Islet of Langerhans (tissue), 1 donor: Measurements from ENCODE around the gene P2RX7.
"Not testable (repeated sequence)": the region's sequence is repeated elsewhere in the genome, so short reads cannot be mapped to it uniquely, and the experiment has no call there.

Experiments
- FAIRE-seq: peaks from one replicate; lab custom pipeline; 2011; peaks lifted over from hg19 to GRCh38; lab: Jason Lieb, UNC

P2RX7 gene

DNA sequence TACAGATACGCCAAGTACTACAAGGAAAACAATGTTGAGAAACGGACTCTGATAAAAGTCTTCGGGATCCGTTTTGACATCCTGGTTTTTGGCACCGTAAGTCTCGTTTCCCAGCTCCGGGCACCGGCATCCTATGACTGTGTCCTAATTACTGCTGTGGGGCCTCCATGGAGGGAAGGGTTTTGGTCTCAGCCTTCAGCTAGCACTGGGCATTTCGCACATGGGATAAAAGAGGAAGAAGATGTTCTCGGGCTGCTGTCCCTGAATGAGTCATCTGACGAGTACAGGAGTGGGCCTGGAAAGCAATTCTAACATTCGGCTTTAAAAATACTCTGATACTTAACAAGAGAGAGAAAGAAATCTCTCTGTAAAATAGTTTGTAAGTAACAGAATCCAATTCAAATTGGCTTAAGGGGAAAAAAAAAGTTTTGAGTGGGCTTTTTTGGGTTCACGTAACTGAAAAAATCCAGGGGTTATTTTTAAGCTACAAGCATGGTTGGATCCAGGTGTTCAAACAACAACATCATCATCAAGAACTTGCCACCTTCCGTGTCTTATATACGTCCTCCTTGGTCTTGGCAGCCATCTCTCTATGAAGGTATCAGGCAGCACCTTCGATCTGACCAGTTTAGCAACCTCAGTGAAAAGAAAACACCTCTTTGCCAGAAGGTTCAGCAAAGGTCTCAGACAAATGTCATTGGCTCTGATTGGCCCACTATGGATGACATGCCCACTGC lies 42.9 kb downstream of the P2RX7 start:
- FAIRE-seq = no peak

DNA sequence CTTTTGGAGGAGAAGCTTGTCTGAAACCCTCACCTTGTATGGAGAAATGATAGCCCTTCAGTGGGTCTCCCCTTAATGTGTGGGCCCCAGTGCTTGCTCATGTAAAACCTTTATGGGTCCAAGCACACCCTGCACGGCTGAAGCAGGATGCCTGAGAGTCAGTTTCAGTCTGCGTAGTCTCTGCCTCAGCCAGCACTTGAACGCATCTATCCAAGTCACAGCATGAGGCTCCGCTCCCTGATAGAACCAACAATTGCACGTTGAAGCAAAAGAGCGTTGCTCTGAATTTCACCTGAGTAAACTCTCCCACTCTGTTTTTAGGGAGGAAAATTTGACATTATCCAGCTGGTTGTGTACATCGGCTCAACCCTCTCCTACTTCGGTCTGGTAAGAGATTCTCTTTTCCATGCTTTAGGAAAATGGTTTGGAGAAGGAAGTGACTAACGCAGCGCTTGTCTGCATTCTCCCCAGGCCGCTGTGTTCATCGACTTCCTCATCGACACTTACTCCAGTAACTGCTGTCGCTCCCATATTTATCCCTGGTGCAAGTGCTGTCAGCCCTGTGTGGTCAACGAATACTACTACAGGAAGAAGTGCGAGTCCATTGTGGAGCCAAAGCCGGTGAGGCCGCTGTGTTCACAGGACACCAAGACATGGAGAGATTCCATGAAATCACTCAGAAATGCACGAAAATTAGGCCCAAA lies 44.3 kb downstream of the P2RX7 start:
- no peak for FAIRE-seq

DNA sequence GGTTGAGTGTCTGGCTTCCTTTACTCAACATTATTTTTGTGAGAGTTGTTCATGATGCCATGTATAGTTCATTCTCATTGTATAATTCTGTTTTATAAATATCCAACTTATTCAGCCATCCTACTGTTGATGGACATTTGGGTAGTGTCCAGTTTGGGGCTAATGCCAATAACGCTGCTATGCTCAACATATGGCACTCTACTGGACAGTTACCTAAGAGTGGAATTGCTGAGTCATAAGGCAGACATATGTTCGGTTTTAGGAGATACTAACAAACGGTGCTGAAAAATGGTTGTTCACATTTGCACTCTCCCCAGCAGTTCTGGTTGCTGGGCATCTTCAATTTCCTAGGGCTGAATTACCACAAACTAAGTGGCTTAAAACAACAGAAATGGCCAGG lies 48.5 kb downstream of the P2RX7 start:
- FAIRE-seq = peak; percentile 43

DNA sequence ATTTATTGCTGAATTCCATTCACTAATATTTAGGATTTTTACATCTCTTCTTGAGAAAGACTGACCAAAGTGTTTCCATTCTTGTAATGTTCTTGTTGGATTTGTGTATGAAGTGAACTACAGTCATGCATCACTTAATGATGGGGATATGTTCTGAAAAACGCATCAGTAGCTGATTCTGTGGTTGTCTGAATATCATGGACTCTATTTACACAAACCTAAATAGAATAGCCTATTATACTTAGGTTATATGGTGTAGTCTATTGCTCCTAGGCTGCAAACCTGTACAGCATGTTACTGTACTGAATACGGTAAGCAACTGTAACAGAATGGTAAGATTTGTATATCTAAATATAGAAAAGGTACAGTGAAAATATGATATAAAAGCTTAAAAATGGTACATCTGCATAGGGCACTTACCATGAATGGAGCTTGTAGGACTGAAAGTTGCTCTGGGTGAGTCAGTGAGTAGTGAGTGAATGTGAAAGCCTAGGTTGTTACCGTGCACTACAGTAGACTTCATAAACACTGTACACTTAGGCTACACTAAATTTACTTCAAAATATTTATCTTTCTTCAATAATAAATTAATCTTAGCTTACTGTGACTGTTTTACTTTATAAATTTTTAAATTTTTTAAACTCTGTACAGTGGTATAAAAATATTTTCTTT lies 49.7 kb downstream of the P2RX7 start:
- no peak for FAIRE-seq

DNA sequence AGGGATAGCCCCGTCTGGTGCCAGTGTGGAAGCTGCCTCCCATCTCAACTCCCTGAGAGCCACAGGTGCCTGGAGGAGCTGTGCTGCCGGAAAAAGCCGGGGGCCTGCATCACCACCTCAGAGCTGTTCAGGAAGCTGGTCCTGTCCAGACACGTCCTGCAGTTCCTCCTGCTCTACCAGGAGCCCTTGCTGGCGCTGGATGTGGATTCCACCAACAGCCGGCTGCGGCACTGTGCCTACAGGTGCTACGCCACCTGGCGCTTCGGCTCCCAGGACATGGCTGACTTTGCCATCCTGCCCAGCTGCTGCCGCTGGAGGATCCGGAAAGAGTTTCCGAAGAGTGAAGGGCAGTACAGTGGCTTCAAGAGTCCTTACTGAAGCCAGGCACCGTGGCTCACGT lies 51.7 kb downstream of the P2RX7 start:
- FAIRE-seq = no peak

DNA sequence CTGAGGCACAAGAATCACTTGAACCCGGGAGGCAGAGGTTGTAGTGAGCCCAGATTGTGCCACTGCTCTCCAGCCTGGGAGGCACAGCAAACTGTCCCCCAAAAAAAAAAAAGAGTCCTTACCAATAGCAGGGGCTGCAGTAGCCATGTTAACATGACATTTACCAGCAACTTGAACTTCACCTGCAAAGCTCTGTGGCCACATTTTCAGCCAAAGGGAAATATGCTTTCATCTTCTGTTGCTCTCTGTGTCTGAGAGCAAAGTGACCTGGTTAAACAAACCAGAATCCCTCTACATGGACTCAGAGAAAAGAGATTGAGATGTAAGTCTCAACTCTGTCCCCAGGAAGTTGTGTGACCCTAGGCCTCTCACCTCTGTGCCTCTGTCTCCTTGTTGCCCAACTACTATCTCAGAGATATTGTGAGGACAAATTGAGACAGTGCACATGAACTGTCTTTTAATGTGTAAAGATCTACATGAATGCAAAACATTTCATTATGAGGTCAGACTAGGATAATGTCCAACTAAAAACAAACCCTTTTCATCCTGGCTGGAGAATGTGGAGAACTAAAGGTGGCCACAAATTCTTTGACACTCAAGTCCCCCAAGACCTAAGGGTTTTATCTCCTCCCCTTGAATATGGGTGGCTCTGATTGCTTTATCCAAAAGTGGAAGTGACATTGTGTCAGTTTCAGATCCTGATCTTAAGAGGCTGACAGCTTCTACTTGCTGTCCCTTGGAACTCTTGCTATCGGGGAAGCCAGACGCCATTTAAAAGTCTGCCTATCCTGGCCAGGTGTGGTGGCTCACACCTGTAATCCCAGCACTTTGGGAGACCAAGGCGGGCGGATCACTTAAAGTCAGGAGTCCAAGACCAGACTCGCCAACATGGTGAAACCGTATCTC lies 52.6 kb downstream of the P2RX7 start:
- FAIRE-seq = no peak

DNA sequence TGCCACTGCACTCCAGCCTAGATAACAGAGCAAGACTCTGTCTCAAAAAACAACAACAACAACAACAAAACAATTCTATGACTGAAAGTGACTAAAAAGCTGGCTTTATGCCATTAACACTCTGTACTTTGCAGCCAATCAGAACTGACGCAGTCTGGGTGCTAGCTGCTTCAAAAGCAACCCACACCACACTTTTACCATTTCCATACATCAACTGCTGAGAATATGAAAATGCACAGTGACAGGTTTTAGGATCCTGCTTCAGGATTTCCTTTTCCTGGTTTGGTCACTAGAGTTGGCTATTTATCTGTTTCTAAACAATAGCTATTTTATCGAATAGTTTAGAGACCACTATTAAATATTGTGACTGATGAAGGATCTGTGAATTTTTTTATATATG lies 54.1 kb downstream of the P2RX7 start:
- no peak for FAIRE-seq

DNA sequence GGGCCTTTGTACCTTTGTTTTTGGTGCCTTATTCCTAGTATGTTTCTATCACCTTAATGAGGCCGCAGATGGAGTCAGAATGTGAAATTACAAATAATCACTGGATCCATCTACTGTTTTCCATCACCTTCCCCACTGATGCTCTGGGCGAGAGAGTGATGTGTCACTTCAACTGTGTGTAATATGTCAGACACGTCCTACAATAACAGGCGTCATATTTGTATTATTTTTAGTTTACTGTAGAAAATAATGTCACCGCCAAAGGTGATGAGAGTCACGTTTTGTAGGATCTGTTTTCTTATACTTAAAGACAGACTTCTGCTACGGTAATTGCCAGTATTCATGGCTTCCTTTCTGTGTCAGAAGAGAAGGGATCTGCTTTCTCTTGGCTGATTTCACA lies 54.8 kb downstream of the P2RX7 start:
- FAIRE-seq = no peak

DNA sequence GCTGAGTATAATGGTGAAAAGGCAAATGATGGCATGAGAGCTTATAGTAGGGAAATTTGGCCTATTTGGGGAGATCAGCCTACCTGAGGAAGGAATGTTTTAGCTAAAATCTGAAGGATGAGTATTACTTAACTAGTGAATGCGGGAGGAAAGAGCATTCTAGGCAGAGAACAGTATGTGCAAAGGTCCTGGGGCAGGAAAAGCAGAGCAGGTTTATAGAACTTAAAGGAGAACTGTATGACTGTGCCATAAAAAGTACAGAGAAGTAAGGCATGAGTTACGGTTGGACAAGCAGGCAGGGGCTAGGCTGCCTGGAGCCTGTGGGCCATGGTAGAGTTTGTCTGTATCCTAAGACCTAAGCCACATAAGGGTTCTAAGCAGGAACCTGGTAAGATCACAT lies 55.6 kb downstream of the P2RX7 start:
- no peak for FAIRE-seq

DNA sequence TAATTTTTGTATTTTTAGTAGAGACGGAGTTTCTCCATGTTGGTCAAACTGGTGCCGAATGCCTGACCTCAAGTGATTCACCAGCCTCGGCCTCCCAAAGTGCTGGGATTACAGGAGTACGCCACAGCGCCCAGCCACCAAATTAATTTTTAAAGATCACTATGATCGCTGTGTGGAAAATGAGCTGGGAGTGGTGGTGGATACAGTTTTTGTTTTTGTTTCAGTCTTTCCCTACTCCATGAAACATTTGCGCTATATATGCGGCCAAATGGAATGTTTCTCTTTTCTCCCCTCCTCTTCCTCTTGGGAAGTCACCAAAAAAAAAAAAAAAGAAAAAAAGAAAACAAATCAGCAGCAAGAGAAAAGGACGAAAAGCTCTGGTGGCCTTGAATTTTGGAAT lies 56.5 kb downstream of the P2RX7 start:
- FAIRE-seq = no peak

DNA sequence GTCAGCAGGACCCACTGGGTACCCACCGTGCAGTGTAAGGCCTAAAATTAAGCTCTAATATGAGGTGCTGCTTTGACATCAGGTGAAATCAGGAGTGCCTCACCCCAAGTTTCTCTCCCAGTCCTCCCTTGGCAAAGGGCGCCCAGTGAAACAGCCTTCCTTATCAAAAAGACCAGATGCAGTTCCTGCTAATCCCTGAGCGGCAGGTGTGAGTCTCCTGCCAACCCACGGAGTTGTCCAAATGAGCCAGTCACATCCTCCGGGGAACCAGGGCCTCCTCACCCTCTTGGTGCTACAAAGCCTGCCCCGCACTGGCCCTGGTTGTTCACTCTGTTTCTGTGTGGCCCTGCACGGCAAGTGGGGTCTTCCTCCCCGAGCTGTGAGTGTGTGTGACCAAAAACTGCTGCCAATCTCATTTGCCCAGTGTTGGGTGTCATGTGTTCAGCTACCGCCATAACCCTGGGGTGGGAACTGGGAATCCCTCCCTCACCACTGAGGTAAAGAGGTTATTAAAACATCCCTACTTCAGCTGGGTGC lies 57.0 kb downstream of the P2RX7 start:
- FAIRE-seq = no peak

DNA sequence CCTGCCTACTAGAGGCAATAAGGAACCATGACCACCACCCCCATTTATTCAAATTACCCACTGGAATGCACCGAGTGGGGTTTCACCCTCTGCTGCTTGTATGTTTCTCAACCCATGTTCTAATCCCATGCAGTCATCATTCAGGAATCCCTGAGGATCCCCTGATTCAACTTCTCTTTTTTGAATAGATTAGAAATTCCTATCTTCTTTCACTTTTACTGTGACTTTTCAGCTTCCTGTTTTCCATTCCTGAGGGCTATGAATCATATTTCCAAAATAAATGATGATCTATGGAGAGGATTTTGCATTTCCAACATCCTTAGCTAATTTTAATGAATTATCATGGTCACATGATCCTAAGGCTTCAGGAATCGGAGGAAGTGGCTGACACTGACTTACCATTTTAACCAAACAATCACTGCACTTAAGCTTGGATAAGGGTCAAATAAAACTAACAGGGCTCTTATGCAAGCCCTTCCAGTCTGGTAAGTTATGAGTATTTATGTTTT lies 57.9 kb downstream of the P2RX7 start:
- FAIRE-seq = no peak

DNA sequence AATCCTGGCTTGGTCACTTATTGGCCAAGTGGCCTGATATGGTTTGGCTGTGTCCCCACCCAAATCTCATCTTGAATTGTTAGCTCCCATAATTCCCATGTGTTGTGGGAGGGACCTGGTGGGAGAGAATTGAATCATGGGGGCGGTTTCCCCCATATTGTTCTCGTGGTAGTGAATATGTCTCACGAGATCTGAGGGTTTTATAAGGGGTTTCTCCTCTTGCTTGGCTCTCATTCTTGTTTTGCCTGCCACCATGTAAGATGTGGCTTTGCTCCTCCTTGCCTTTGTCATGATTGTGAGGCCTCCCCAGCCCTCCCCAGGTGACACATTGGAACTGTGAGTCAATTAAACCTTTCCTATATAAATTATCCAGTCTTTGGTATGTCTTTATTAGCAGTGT lies 58.5 kb downstream of the P2RX7 start:
- FAIRE-seq = no peak

DNA sequence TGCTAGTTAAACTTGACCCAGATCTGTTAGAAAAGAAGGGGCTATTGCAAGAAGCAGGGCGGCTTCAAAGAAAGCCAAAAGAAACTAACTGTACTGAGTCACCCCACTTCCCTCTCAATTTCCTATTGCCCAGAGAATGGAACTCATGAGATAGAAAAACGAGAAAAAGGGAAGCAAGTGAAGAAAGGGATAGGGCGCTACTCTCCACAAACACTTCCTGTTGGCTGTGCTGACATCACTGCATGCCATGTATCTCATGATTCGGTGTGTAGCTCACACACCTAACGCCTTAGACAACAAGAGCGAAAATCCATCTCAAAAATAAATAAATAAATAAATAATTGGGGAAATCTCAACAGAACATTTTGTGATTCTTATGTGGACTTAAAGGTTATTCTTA lies 64.2 kb downstream of the P2RX7 start:
- FAIRE-seq = no peak

DNA sequence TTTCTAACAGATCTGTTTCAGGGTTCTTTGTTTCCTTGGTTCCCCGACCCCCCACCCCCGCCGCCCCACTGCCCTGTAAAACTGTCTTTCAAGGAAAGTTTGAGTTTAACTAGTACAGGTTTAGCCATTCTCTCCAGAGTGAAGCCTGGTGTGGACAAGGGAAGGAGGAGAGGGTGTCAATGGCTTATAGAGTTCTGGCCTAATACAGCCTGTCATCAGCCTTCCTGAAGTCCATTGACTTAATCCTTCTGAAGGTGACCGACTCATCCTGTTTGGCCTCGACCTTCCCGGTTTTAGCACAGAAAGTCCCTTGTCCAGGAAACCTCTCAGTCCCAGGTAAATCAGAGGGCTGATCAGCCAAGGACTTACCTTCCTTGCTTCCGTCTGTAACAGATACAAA lies 66.3 kb downstream of the P2RX7 start:
- no peak for FAIRE-seq

DNA sequence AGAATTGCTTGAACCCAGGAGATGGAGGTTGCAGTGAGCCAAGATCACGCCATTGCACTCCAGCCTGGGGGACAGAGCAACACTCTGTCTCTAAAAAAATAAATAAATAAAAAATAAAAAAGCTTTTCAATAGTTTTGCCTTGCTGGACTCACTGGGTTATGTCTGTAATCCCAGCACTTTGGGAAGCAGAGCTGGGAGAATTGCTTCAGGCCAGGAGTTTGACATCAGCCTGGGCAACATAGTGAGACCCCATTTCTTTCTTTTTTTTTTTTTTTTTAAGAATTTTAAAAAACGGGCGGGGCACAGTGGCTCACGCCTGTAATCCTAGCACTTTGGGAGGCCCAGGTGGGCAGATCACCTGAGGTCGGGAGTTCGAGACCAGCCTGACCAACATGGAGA lies 68.5 kb downstream of the P2RX7 start:
- FAIRE-seq = not testable (repeated sequence)

DNA sequence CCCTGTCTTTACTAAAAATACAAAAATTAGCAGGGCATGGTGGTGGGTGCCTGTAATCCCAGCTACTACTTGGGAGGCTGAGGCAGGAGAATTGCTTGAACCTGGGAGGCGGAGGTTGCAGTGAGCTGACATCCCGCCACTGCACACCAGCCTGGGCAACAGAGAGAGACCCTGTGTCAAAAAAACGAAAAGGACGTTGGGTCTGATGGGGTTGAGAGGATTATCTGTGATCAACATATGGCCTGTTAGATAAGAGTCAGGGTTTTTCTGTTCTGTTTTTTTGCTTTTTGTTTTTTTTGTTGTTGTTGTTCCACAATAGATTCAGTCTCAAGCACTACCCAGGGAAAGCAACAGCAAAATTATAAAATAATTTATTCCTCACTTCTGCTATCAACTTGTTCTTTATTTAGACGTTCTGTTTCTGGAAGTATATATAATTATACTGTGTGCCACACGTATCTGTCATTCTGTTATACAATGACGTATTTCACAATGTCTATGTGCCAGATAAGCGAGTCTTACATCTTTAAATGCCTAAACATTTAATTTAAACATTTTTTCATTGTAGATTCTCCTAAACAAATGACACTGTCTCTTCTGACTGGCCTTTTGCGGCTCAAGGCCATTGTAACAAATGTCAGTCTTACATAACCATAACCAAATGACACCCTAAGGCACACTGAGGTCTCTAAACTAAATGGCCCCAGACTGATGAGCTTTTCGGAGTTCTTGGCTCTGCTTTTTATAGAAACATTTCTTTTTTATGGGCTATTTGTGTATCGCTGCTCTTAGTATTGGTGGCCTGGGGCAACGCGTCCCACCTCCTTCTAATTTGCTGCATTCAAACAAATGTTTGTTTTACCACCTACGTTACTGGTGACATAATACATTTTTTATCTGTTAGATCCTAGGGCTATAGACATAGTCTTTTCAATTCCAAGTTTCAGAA lies 70.0 kb downstream of the P2RX7 start:
- FAIRE-seq = no peak

DNA sequence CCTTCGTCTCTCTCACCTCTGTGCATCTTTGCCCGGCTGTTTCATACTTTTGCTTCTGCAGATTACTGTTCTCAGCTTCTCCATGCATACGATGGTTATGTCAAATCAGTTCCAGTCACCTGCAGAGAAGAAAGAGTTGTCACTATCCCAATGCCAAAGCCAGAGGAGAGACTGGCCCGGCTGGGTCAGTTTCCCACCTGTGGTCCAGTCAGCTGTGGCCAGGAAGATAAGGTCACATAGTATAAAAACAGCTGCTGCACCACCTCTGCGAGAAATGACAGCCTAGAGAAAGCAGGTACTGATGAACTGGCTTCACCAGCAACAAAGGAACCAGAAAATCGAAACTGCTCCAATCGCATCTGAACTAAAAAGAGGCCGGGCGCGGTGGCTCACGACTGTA lies 70.8 kb downstream of the P2RX7 start:
- no peak for FAIRE-seq

DNA sequence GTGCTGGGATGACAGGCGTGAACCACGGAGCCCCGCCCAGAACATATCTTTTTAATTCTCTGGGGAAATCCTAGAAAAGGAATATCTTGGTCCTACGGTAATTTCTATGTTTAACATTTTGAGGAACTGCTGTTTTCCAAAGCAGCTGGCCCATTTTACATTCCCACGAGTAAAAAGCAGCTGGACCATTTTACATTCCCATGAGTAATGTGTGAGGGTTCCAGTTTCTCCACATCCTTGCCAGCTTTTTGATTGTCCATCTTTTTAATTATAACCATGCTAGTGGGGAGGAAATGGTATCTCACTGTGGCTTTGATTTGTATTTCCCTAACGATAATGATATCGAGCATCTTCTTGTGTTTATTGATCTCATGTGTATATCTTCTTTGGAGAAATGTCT lies 72.8 kb downstream of the P2RX7 start:
- no peak for FAIRE-seq

DNA sequence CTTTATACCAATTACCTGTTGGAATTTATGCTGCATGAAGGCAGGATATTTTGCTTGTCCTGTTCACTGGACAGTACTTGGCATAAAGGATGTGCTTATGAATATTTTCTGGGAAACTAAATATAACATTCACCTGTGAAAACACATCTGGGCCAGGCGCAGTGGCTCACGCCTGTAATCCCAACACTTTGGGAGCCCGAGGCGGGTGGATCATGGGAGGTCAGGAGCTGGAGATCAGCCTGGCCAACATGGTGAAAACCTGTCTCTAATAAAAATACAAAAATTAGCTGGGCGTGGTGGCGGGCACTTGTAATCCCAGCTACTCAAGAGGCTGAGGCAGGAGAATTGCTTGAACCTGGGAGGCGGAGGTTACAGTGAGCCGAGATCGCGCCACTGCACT lies 75.9 kb downstream of the P2RX7 start:
- not testable (repeated sequence) for FAIRE-seq

DNA sequence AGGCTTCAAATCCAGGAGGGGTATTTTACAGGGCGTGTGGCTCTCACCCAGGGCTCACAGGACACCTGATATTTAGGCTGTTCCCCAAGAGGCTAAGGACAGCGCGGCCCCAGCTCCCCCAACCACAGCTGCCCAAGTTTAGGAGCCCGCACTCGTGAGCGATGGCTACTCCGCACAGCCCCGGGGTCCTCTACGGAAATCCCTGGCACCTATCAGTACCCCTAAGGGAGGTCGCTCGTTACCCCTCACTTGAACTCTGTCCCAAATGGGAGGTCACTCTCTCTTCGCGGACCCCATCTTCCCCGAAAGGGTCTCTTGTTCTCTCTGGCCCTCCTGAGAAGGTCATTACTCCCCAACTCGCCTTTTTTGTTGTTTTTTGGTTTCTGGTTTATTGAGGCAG lies 76.5 kb downstream of the P2RX7 start:
- no peak for FAIRE-seq
